ENCODE measurements around the gene ZCWPW1. TPM values are rescaled to one million over a fixed set of nuclear protein-coding genes. Genes with fewer than 3 reads are reported as not detected.
A peak's percentile ranks its signal among the peaks of the same experiment; 100 is the strongest.

Gene ZCWPW1
- total and polyA plus RNA-seq, 2 of the 13 experiments (the other 11 are each of a cell fraction or from before 2014, with no cell fraction given) = 2.4 to 2.5 TPM

DNA sequence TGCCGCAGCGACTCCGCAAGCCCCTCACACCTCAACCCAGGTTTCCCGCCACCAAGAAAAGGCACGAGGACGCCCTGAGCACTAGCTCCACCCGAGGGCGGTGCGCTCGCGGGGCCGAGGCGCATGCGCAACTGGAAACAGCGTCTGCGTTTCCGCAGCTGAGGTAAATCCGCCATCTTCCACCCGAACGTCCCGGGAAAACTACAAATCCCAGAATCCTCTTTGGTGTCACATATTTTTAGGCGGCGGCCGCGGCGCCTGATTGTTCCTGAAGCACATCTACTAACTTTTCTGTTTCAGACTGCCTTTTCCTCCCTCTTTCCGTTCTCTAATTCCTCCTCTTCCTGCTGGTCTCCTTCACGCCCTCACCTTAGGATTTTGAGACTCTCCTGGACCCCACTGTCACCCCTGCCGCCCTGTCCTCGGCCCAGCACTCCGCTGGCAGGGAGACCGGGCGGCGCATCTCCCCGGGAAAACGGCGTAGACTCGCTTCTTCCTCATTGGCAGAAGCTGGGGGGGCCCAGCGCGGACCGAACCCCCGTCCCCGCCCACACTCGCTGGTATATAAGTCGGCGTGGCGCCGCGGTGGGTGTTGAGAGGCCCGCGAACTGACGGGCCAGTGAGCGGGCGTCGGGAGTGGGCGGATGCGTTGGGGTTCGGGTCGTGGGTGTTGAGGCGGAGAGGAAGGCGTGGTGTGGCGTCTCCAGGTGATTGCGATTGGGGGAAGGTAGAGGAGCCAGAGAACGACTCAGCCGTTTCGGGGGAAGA is at the start of gene ZCWPW1 (continued):
- TF ChIP-seq, protein P1, sequence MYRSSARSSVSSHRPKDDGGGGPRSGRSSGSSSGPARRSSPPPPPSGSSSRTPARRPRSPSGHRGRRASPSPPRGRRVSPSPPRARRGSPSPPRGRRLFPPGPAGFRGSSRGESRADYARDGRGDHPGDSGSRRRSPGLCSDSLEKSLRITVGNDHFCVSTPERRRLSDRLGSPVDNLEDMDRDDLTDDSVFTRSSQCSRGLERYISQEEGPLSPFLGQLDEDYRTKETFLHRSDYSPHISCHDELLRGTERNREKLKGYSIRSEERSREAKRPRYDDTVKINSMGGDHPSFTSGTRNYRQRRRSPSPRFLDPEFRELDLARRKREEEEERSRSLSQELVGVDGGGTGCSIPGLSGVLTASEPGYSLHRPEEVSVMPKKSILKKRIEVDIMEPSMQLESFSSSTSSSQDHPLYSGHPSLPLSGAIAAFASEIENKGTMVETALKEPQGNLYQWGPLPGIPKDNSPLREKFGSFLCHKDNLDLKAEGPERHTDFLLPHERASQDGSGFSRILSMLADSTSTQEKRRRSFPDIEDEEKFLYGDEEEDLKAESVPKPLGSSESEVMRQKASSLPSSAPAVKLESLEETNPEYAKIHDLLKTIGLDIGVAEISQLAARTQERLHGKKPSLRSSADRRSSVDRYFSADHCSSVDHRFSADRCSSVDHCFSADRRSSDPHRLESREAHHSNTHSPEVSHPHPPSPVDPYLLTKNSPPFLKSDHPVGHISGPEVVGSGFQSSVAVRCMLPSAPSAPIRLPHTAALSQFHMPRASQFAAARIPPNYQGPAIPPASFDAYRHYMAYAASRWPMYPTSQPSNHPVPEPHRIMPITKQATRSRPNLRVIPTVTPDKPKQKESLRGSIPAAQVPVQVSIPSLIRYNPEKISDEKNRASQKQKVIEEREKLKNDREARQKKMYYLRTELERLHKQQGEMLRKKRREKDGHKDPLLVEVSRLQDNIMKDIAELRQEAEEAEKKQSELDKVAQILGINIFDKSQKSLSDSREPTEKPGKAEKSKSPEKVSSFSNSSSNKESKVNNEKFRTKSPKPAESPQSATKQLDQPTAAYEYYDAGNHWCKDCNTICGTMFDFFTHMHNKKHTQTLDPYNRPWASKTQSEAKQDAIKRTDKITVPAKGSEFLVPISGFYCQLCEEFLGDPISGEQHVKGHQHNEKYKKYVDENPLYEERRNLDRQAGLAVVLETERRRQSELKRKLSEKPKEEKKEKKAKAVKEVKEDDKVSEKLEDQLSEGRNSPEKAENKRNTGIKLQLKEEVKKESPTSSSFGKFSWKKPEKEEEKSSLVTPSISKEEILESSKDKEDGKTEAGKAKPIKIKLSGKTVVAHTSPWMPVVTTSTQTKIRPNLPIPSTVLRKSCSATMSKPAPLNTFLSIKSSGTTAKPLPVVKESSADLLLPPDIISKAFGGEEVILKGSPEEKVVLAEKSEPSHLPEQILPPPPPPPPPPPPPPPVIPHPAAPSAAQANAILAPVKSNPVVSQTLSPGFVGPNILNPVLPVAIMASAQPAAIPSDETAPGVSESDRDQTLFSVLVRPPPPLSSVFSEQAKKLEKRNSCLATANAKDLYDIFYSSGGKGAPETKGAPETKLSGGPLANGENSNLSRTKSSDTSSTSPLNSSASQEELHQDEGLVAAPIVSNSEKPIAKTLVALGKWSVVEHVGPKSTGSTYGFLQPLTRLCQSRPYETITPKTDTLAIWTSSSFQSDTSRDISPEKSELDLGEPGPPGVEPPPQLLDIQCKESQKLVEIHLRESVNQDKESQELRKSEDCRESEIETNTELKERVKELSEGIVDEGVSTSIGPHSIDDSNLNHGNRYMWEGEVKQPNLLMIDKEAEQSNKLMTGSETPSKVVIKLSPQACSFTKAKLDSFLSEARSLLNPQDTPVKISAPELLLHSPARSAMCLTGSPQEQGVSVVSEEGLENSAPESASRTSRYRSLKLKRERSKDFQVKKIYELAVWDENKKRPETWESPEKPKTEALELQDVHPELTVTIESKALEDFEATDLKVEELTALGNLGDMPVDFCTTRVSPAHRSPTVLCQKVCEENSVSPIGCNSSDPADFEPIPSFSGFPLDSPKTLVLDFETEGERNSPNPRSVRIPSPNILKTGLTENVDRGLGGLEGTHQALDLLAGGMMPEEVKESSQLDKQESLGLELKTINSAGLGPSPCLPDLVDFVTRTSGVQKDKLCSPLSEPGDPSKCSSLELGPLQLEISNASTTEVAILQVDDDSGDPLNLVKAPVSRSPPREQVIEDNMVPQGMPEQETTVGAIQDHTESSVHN (CRISPR knock-in tag; IDR thresholded peaks at IDR 0.05) = peak; percentile 49; the same call in 1 of the 2 replicates
- no peak for TF ChIP-seq PLRG1 (conservative IDR thresholded peaks at IDR 0.05)
- peak; percentile 96 for TF ChIP-seq ZNF256 (CRISPR knock-in tag; conservative IDR thresholded peaks at IDR 0.05)
- peak; percentile 78 for TF ChIP-seq NFYB (CRISPR knock-in tag; IDR thresholded peaks at IDR 0.05)
- TF ChIP-seq IKZF4 (CRISPR knock-in tag; IDR thresholded peaks at IDR 0.05; ENCODE audit: borderline replicate concordance, low read depth, not compliant biosample characterization) = peak; percentile 76
- TF ChIP-seq, protein P2, sequence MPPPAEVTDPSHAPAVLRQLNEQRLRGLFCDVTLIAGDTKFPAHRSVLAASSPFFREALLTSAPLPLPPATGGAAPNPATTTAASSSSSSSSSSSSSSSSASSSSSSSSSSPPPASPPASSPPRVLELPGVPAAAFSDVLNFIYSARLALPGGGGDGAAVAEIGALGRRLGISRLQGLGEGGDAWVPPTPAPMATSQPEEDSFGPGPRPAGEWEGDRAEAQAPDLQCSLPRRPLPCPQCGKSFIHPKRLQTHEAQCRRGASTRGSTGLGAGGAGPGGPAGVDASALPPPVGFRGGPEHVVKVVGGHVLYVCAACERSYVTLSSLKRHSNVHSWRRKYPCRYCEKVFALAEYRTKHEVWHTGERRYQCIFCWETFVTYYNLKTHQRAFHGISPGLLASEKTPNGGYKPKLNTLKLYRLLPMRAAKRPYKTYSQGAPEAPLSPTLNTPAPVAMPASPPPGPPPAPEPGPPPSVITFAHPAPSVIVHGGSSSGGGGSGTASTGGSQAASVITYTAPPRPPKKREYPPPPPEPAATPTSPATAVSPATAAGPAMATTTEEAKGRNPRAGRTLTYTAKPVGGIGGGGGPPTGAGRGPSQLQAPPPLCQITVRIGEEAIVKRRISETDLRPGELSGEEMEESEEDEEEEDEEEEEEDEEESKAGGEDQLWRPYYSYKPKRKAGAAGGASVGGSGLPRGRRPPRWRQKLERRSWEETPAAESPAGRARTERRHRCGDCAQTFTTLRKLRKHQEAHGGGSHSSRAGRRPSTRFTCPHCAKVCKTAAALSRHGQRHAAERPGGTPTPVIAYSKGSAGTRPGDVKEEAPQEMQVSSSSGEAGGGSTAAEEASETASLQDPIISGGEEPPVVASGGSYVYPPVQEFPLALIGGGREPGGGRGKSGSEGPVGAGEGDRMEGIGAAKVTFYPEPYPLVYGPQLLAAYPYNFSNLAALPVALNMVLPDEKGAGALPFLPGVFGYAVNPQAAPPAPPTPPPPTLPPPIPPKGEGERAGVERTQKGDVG (CRISPR knock-in tag; IDR thresholded peaks at IDR 0.05; ENCODE audit: borderline replicate concordance) = peak; percentile 35
- no peak for TF ChIP-seq ETV6 (CRISPR knock-in tag; conservative IDR thresholded peaks at IDR 0.05)
- TF ChIP-seq TARDBP (CRISPR knock-in tag; IDR thresholded peaks at IDR 0.05) = peak; percentile 16; the same call in 1 of the 2 replicates
- TF ChIP-seq ARNTL (CRISPR knock-in tag; IDR thresholded peaks at IDR 0.05) = peak; percentile 53; the same call in 1 of the 2 replicates
- peak; percentile 47; the same call in 1 of the 2 replicates for TF ChIP-seq ZNF792 (CRISPR knock-in tag; IDR thresholded peaks at IDR 0.05)
- no peak for TF ChIP-seq ZNF260 (CRISPR knock-in tag; IDR thresholded peaks at IDR 0.05; ENCODE audit: borderline replicate concordance, low read depth)
- TF ChIP-seq ZFP37 (CRISPR knock-in tag; IDR thresholded peaks at IDR 0.05; ENCODE audit: borderline replicate concordance) = peak; percentile 71; the same call in 1 of the 2 replicates
- TF ChIP-seq ARNT (IDR thresholded peaks at IDR 0.05) = no peak
- TF ChIP-seq ZKSCAN8 (CRISPR knock-in tag; IDR thresholded peaks at IDR 0.05; ENCODE audit: borderline replicate concordance) = no peak
- TF ChIP-seq SIN3A (IDR thresholded peaks at IDR 0.05; ENCODE audit: borderline replicate concordance, low read depth, low read length) = peak; percentile 76; the same call in 1 of the 2 replicates
- TF ChIP-seq ZC3H4 (CRISPR knock-in tag; IDR thresholded peaks at IDR 0.05; ENCODE audit: borderline replicate concordance) = peak; percentile 49; the same call in 1 of the 2 replicates
- peak; percentile 83 for TF ChIP-seq PHF8 (CRISPR knock-in tag; IDR thresholded peaks at IDR 0.05)
- TF ChIP-seq SOX6 (IDR thresholded peaks at IDR 0.05) = no peak
- TF ChIP-seq SOX6 (CRISPR knock-in tag; IDR thresholded peaks at IDR 0.05) = peak; percentile 54
- TF ChIP-seq ZNF3 (CRISPR knock-in tag; IDR thresholded peaks at IDR 0.05) = no peak

Measured in HepG2 (cell line).